ENCODE results near the gene LPXN. TPM values are rescaled to one million over a fixed set of nuclear protein-coding genes. Genes with fewer than 3 reads are reported as not detected.

Gene LPXN
- total and polyA plus RNA-seq, 7 donors = 4.8 to 26.8 (median 11.4) TPM

- intact Hi-C loops (cut with DNase I) = no loop called here
- 57% methylated on average over 3 of the region's 3 CpGs for WGBS, 2 donors
- TF ChIP-seq EP300 (IDR thresholded peaks at IDR 0.05) = no peak
- TF ChIP-seq CTCF (IDR thresholded peaks at IDR 0.05) = no peak
- no peak for TF ChIP-seq POLR2AphosphoS5 (IDR thresholded peaks at IDR 0.05)
- no peak for TF ChIP-seq POLR2A (IDR thresholded peaks at IDR 0.05)
- Histone ChIP-seq H3K27me3 (no peaks in the 10 kb centered on the region), H3K27ac (no peak overlapping the region), H3K4me3 (no peak overlapping the region), H3K4me1 (peaks cover 0 to 8% (median 3%) of the 10 kb centered on the region in 4 donors), H3K9me3 (no peaks in the 10 kb centered on the region), H3K36me3 (peaks cover 0 to 37% (median 4%) of the 10 kb centered on the region in 4 donors)
- DNase-seq = no peak
Measured at GRCh38 chr11:58526721-58527120, 48.9 kb downstream of the LPXN start.

GRCh38 chr11:58525037-58525614 is 50.5 kb downstream of the LPXN start:
- intact Hi-C loops (cut with DNase I) = no loop called here
- peak overlapping the region in 1 of 4 donors; percentile 11 for H3K4me3 ChIP-seq
- WGBS, 2 donors = 11 to 14% methylated on average over 6 of the region's 6 CpGs

GRCh38 chr11:58524232-58525036 is 51.2 kb downstream of the LPXN start:
- Histone ChIP-seq H3K36me3 (peaks cover 0 to 25% (median 3%) of the 10 kb centered on the region in 4 donors), H3K4me3 (peak overlapping the region in 2 of 4 donors; percentile 11 to 21), H3K9me3 (no peaks in the 10 kb centered on the region), H3K27me3 (no peaks in the 10 kb centered on the region), H3K4me1 (peaks cover 0 to 8% (median 3%) of the 10 kb centered on the region in 4 donors), H3K27ac (peak overlapping the region in 2 of 4 donors; percentile 40 to 56)
- 26 to 44% methylated on average over 7 of the region's 7 CpGs for WGBS, 2 donors
- TF ChIP-seq CTCF (IDR thresholded peaks at IDR 0.05) (peak; percentile 15 to 70 (median 44)), POLR2AphosphoS5 (IDR thresholded peaks at IDR 0.05) (no peak)
- intact Hi-C loops (cut with DNase I) = no loop called here
- DNase-seq = peak; percentile 82

More at GRCh38 chr11:58525037-58525614, 50.5 kb downstream of the LPXN start:
- no peaks in the 10 kb centered on the region for H3K9me3 ChIP-seq
- peaks cover 0 to 27% (median 3%) of the 10 kb centered on the region in 4 donors for H3K36me3 ChIP-seq
- H3K27me3 ChIP-seq = no peaks in the 10 kb centered on the region
- no peak for TF ChIP-seq CTCF (IDR thresholded peaks at IDR 0.05)
- no peak for TF ChIP-seq EP300 (IDR thresholded peaks at IDR 0.05)
- TF ChIP-seq POLR2AphosphoS5 (IDR thresholded peaks at IDR 0.05) = no peak
- no peak for TF ChIP-seq POLR2A (IDR thresholded peaks at IDR 0.05)
- DNase-seq = no peak
- peaks cover 0 to 8% (median 3%) of the 10 kb centered on the region in 4 donors for H3K4me1 ChIP-seq
- H3K27ac ChIP-seq = peak overlapping the region in 2 of 4 donors; percentile 30 to 40

GRCh38 chr11:58513747-58514367 is 61.8 kb downstream of the LPXN start:
- no peaks in the 10 kb centered on the region for H3K27me3 ChIP-seq
- 29 to 39% methylated on average over 5 of the region's 5 CpGs for WGBS, 2 donors
- no peak for TF ChIP-seq EP300 (IDR thresholded peaks at IDR 0.05)
- TF ChIP-seq CTCF (IDR thresholded peaks at IDR 0.05) = peak in 3 of 4 experiments; percentile 23 to 42 (median 27)
- TF ChIP-seq POLR2A (IDR thresholded peaks at IDR 0.05) = no peak
- no peak for TF ChIP-seq POLR2AphosphoS5 (IDR thresholded peaks at IDR 0.05)
- H3K36me3 ChIP-seq = no peaks in the 10 kb centered on the region
- no peak overlapping the region for H3K27ac ChIP-seq
- intact Hi-C loops (cut with DNase I) = no loop called here
- H3K4me1 ChIP-seq = no peaks in the 10 kb centered on the region
- no peaks in the 10 kb centered on the region for H3K9me3 ChIP-seq
- H3K4me3 ChIP-seq = no peak overlapping the region
- no peak for DNase-seq
